DMS 273 (cell line): ENCODE results near the gene PCGF3.
A peak's percentile ranks its signal among the peaks of the same experiment; 100 is the strongest.
"Not testable (repeated sequence)": the region's sequence is repeated elsewhere in the genome, so short reads cannot be mapped to it uniquely, and the experiment has no call there.

ENCODE experiments used
- DNase-seq: peaks from one replicate; lab custom pipeline; 2025; ENCODE audit not compliant: unreplicated experiment; lab: John Stamatoyannopoulos, UW

The PCGF3 gene

DNA sequence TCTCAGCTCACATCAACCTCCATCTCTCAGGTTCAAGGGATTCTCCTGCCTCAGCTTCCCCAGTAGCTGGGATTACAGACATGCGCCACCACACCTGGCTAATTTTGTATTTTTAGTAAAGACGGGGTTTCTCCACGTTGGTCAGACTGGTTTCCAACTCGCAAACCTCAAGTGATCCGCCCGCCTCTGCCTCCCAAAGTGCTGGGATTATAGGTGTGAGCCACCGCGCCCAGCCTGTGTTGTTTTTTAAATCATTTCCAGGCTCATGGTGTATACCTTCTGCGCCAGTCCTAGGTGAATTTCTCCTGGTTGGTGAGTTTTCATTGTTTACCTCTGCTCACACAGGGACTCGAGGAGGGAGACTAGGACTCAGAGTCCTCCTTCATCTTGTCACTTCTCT is 74.6 kb downstream of the PCGF3 start:
- DNase-seq: not testable (repeated sequence)

DNA sequence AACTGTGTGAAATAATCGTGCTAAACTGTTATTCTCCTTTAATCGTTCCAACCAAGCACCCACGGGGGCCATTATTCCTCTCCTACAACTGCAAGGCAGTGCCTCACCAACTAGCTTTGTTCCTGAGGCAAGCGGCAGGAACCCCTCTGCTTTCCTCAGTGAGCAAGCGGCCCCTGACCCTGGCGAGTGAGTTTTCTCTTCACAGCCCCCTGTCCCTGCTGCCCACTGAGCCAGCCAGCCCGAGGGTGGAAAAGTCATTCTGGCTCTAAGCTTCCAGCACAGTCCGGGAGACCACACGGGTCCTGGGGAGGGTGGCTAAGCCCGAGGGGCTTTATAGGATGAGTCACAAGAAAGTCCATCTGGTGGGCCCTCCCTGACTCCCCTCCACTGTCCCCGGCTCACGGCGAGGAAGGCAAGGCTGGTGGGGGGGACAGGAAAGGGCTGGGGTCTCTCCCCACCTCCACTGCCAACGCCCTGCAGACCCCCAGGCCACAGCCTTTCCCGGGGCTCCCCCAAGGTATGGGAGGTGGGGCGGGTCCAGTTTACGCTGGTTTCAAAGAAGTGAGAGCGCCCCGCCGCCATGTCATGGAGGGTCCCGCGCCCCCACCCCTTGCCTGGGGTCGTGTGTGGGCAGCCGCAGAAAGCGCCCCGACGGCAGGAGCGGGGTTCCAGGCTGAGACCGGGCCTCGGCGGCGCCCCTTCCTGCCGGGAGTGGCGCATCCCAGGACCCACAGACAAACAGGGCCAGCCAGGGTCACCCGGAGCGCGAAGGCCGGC is 75.3 kb downstream of the PCGF3 start:
- DNase-seq: no peak

DNA sequence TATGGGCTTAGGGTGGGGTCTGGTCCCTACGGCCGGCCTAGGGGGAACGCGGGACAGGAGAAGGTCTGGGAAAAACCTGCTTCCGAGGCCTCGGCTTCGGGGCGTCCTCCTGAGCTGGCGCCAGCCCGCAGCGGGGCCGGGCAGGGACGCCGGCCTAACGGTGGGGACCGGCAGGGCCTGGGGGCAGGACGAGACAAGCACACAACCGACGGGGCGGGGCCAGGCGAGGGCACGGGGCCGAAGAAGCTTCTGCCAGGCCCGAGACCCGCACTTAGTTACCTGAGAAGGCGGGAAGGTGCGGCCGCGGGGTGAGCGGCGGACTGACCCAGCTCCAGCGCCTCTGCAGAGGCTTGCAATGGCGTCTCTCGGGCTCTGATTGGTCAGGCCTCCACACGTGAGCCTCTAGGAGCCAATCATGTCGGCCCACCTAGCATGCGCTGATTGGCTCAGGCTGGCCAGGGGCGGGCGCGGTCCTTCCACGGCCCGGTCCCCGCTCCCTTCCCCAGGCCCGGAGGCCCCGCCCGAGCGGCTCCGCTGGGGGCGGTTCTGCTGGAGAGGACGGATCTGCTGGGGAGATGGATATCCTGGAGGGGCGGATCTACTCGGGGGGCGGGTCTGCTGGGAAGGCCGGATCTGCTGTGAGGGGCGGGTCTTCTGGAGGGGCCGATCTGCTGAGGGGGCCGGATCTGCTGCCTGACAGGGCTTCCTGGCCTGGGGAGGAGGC is 76.0 kb downstream of the PCGF3 start:
- peak; percentile 99 for DNase-seq

DNA sequence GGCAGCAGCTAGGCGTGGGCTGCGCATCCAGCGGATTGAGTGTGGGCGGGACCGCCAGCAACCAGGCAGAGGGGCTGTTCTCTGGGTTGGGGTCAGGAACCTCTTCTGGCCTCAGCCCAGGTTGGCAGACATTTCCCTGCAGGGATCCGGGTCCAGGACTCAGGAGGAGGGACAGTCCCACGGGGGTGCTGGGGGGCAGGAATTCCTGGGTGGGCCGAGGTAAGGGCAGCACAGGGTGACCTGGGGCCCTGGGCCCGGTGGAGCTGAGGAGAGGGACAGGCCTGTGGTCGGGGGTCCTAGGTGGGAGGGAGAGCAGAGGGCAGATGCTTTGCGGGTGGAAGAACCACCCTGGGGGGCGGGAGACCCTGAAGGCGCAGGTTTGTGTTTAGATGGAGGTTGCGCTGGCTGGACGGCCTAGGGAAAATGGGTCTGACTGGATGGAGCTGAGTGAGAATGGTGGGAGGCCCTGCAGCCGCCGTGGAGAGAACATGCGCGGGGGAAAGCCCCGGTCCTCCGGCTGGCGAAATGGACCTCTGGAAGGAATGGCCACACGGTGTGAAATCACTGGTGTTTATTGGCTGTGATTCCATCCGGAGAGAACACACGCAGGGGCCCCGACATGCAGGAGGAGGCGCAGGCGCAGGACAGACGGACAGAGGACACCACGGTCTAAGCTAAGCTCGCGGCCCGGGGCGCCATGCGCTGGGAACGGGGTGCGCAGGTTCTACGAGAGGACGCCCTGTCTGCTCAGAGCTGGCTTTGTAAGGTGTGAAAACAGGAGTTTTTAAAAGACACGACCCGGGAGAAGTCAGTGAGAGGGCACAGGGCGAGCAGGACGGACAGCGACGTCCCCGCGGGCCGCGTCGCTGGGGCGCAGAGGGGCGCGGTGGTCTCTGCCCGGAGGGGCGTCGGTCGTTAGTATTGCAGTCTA is 79.0 kb downstream of the PCGF3 start:
- no peak for DNase-seq

DNA sequence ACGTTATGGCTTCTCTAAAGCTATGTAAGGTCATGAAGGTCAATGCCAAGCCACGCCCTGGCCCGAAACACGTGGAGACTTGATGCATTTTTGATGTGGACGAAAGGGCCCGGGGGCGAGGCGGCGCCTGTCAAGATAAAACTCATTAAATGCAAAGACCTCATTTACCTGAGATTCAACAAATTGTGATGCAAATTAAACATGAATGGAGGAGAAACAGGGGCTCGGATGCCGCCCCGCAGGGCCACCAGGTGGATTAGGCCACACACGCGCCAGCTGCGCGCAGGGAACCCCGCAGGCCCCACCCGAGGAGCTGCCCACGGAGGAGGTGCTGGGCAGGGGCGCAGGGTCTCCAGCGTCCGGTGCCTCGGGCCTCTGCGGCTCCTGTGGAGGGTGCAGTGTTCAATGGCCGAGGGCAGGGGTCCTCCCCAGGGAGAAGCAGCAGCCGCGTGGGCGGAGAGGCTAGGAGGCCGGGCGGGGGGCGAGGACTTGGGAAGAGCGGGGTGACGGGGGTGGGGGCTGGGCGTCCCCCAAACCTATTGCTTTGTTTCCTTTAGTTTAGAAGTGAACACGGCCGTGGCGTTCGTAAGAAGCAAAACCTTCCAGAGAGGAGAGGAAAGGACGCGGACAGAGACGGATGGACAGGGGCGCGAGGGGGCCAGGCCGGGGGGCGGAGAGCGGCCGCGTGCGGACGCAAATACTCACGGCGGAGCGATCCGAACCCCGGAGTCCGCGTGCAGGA is 79.9 kb downstream of the PCGF3 start:
- DNase-seq: no peak

DNA sequence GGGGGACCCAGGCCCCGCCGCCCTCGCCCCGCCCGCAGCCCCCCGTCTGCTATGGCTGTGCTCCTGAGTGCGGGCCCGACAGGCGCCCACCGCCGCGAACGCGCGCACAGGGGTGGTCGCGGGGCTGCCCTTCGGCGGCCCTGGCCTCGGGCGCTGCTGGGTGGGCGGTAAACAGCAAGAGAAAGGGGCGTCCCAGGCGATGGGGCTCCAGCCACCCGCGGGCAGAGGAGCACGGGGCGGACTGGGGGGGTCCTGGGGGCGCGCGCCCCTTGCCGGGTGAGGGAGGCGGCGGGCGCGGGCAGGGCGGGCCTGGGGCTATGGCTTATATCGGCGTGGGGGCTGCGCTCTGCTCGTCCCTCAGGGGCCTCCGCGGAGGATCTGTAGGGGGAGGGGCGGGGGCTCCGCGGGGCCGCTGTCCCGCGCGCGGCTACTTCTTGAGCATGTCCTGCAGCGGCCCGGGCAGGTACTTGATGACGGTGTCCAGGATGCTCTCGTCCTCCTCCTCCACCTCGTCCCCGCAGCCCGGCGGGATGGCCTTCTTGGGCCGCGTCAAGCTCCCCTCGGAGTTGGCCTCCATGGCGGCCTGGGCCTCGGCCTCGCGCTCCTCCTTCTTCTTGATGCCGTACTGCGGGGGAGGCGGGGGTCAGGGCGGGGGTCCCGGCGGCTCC is 80.6 kb downstream of the PCGF3 start:
- no peak for DNase-seq

DNA sequence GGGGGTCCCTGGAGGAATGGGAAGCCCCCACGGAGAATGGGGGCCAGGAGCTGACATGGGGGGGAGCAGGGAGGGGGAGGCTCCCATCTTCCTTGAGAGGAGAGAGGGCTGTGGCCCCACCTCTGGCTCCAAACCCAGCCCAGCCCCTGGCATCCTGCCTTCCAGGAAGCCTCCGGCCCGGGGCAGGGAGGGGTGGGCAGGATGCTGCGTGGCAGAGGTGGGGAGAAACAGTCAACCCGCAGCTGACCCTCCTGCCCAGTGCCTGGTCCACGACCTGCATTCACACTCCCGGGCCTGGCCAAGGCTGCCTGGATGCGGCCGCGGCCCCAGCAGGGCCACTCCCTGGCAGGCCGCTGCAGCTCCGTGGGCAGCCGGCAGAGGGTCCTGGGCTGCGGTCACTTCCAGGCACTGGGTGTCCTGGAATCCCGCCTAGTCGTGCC is 81.2 kb downstream of the PCGF3 start:
- DNase-seq: no peak

DNA sequence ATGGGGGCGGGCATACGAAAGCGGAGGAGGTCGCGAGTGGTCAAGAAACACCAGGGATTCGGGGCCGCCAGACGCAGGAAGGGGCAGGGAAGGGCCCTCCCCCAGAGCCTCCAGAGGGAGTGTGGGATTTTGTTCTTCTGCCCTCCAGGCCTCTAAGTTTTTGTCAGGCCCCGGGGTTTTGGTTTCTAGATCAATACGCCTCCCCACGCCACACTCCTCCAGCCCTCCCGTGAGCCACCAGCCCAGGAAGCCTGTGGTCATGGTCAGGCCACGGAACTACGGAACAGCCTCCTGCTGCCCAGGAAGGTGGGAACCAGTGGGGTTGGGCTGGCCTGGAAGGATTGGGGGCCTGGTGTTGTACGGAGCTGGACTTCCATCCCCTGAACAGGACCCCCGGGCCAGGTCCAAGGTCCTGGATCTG is 81.9 kb downstream of the PCGF3 start:
- DNase-seq: no peak

DNA sequence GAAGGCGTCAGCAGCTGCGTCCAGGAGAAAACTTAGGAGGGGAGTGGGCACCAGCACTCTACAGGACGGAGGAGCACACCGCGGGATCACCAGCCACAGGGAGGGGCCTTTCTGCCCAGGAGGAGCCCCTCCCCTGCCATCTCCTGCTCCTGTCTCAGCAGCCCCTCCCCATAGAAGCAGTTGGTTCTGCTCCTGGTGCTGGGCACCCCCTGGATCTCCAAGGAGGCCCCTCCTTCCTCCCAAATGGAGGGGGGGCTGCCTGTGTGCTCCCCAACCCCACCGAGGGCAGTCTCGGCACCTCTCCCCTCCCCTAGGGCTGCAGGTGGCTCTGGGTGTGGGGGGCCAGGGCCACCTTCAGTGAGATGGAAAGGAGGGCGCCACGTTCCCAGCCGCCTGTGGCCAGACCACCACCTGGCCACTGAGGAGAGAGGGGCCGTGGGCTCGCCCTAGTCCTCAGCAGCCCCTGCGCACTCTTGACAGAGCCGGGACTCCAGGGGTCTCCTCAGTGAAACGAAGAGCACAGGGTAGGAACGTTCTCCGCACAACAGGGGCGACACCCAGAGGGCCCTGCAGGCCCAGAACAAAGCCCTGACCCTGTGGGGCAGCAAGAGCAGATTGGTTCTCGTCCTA is 82.5 kb downstream of the PCGF3 start:
- no peak for DNase-seq

DNA sequence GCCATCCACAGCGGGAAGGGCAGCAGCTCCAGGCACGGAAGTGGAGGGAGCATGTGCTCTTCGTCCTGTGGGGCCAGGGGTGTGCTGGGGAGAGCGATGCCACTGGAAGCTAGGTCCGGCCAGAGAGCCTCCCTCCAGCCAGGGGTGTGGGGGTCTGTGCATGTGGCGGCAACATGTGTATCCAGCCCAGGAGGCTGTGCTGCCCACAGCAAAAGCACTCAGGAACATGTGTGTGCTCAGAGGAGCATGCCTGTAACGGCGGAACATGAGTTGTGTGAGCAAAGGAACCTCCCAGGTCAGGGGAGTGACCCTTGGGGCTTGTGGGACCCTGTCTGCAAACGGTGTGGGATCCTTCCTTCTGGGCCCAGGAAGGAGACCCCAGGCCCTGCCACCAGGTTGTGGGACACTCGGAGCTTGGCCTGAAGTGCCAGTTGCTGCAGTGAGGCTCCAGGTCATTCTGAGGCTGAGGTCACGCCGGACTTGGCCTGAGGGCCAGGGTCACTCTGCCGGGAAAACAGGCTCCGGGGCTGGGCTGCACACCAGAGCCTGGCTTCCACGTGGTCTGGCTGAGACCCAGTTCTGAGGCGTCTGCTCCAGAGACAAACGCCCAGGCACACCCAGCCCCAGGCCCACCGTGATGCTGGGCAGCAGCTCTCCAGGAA is 83.1 kb downstream of the PCGF3 start:
- no peak for DNase-seq

DNA sequence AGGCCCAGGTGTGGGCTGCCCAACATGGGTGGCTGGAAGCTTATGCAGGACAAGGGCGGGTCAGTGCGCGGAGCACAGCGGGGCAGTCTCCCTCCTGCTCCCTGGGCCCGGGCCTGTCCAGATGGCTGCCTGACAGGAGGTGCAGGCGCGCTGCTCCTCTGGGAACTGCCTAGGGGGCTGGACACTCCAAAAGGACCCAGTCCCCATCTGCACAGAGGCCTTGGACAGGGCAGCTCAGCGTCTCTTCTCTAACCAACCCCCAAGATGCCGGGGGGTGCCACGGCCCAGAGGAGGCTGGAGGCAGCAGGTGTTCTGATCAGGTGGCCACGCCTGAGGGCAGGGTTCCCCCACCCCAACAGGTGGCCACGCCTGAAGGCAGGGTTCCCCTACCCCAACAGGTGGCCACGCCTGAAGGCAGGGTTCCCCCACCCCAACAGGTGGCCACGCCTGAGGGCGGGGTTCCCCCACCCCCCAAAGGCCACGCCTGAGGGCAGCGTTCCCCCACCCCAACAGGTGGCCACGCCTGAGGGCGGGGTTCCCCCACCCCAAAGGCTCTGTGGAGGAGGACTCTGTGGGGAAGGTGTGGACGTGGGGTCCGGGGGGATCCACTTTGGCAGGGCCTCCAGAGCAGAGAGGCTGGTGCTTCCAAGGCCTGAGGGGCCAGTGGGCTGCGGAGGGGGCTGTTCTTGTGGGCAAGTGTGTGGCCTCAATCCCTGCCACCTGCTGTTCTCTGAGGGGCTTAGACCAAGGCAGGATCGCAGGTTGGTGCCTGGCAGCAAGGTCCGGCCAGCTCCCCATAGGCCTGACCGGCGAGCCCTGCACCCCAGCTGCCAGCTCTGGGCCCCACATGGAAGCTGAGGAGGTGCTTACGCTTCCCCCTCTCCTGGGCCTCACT is 84.2 kb downstream of the PCGF3 start:
- no peak for DNase-seq

DNA sequence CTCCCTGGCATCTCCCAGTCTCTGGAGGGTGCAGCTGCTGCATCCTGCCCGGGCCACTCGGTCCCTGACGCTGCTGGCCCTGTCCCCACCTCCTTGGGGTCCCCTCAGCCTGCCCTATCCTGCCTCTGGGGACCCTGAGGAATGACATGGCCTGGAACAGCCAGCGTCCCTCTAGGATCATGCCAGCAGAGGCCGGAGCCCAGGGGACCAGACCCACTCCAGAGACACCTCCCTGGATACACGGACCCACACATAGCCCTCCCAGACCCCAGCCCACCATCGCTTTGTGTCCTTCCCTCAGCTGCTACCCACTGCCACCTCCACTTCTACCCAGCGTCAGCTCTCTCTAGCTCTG is 84.8 kb downstream of the PCGF3 start:
- DNase-seq: no peak

DNA sequence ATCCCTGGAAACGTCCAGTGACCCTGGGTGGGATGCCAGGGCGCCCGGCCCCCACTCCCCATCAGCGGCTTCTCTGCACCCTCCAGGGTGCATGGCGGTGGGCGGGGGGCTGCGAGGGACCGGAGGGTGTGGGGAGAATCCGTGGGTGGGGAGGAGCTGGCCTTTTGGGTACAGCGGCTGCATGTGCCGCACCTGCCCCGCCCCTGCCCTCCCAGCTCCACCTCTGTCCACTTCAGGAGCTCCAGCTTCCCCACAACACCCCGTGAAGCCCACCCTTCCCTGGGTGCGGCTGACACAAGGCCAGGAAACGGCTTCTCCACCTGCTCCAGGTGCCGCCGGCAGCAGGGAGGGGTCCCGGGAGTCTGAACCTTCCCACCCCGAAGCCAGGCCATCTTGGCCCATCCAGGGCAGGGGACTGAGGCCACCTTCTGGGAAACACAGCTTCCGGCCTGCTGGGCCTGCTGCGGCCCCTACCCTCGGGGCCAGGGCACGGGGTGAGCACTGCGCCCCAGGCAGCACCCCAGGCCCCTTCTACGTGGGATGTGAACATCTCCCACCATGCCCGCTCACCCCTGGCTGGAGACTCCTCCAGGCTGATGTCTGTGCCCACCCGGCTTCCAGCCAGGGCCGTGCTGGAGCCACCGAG is 85.7 kb downstream of the PCGF3 start:
- no peak for DNase-seq

DNA sequence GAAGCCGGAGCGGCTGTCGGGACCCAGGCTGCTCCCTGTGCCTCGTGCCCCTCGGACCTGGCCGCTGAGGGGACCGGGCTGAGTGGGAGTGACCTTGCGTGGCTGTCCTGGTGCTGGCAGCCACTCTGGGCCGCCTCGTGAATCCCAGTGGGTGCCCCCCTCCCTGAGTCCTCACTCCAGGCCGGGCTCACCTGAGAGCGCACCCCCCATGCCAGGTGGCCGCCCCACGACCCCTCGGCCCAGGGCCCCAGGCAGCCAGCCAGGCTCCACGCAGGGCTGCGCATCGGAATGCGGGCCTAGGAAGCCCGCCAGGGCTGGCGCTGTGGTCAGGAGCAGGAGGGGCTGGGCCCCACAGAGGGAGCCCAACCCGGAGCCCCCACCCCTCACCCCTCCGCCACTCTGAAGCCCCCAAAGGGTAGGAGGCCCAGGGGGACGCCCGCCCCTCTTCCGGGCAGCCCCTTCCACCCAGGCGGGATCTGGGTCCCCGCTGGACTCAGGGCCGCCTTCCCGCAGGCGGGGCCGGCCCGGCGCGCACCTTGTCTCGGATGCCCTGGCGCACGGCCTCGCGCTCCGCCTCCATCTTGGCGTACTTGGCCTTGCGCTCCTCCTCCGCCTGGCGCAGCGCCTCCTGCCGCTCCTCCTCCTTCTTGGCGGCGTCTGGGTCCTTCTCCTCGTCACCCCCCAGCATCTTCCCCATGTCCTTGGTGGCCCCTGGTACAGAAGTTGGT is 86.4 kb downstream of the PCGF3 start:
- DNase-seq: no peak

DNA sequence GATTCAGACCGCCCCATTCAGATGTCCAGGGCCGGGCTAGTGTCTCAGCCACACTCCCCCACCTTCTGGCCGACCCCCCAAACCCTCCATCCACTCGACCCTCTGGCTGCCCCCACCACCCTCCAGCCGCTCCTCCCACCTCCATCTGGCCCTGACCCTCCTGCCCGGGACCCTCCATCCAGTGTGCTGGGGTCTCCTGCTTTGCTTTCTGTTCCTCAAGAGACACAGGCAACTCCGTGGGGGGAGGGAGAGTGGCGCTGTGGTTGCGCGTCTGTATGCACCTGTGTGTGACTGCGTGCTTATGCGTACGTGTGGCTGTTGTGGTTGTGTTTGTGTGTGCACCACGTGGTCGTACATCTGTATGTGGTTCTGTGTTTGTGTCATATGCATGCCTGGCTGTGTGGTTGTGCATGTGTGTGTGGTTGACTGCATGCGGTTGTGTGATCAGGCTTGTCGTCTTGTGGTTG is 87.0 kb downstream of the PCGF3 start:
- no peak for DNase-seq

DNA sequence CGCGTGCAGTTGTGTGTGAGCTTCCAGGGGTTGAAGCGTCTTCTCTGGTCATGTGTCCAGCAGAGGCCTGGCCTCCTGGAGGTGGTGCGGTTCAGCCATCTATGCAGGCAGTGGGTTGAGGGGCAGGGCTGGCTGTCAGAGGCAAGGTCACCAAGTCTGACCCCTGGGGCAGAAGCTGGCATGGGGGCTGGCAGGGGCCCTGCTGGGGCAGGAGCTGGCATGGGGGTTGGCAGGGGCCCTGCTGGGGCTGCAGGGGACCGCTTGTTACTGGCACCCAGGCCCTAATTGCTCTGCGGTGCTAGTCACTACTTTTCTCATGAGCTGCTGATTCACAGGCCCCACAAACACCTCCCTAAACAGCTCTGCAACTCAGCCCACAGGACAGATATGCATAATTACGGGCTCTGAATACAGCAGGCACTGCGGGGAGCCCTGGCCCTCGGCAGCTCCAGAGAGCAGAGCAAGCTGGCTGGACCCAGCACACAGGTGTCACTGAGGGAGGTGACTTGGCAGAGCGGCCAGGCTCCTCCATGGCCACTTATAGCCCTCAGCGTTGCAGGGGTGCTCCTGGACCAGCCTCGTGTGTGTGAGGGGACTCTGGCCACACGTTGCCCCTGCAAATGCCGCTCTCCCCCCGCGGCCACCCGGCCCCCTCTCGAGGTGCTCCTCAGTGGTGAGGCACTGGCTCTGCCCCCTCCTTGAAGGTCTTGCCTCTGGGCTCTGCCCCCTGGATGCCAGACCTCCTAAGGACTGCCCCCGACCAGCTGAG is 87.6 kb downstream of the PCGF3 start:
- DNase-seq: peak; percentile 45
